ENCODE data around the gene IRF5. TPM values are rescaled to one million over a fixed set of nuclear protein-coding genes. Genes with fewer than 3 reads are reported as not detected.

Gene IRF5
- polyA plus RNA-seq, 5 donors: 1.7 to 4.3 (median 2.1) TPM

- no peak for DNase-seq
Measured at GRCh38 chr7:128919881-128920799, 17.6 kb upstream of the IRF5 start.

- no peak for DNase-seq
Measured at GRCh38 chr7:128920913-128921582, 16.7 kb upstream of the IRF5 start.

GRCh38 chr7:128921866-128922440 lies 15.8 kb upstream of the IRF5 start:
- DNase-seq: no peak

DNA sequence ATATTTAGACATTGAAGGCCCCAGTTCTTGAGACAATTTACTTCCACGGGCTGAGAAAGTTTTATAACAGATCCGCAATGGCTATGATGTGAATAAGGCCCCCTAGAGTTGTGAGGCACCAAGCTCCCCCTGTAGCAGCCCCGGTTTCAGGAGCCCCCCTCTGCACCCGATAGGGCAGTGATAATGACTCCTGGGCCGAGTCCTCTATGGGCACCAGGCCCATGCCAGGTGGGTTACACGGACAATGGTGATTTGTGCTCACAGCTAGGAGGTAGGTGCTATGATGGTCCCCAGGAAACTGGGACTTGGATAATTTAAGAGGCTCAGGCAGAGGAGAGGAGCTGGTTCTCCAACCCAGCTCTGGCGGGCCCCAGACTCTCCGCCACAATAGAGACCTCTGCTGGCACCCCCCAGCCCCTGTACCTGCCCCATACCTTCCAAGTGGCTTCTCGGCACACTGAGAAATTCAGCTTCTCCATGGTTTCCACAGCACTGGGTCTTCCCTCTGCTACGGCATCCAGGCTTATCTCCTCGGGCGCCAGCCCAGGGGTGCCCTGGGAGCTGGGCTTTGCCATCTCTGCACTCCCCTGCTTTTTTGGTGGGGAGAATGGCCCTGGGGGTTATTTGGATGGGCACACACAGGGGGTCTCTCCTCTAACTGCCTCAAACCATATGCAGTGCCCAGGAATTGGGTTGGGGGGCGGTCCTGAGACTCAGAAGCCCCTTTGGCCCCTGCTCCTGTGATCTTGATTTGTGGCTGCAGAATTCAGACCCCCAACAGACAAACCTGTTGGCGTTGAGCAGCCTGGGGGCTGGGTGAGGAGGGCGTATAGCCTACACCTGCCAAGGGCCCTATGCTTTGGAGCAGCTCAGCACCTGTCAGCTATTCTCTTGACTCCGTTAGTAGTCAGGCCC lies 15.0 kb upstream of the IRF5 start:
- no peak for DNase-seq

- no peak for DNase-seq
Measured at GRCh38 chr7:128923411-128923800, 14.3 kb upstream of the IRF5 start.

GRCh38 chr7:128924707-128925588 lies 12.8 kb upstream of the IRF5 start:
- no peak for DNase-seq

DNA sequence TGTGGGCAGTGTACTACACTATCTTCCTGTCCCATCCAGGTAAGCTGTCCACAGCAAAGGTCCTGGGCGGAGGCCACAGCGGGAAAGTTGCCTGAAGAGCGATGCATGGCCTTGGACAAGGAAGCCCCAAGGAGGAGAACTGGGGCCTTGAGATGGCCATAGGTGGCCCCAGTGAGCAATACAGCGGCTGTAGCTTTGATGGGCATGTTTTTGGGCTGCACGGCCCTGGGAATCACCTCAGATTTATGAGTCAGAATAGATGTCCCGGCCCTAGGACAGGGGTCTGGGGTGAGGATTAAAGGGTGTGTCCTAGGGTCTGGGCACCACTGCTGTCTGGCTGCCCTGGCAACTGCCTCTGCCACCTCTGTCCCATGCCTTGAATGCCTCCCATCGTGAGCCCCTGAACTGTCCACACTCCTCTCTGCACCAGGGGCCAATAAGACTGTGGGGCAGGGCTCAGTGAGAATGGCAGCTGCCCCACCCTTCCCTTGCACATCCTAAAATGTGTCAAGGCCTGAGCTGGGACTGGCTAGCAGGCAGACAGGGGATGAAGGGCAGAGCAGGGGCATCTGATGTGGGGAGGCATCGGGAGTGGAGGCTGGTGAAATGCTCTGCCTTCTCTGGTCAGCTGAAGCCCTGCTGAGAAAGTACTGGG lies 9.4 kb upstream of the IRF5 start:
- no peak for DNase-seq

- DNase-seq: no peak
Measured at GRCh38 chr7:128928882-128929788, 8.6 kb upstream of the IRF5 start.

DNA sequence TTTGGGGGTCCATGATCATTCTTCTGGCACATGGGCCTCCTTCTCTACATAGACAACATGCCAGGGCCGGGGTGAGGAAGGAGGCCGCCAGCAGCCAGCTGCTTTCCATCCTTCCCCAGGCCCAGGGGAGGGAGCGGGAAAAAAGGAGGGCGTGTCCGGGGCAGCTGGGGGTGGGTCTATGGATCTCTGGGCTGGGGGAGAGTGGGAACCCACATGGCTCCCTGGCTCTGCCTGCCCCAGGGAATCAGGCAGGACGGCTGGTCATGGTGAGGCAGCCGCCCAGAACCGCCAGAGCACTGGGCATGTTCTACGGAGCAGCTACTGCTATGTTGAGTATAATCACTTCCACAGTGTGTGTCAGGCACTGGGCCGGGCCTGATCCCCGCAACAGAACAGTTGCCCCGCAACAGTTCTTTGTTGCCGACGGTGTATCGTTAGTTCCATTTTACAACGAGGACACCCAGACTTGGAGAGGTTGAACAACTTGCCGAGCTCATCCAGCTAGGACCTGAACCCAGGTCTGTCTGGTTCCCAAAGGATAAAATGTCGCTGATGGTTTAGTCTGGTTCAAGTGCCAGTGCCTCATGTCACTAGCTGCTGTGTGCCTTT lies 6.4 kb upstream of the IRF5 start:
- no peak for DNase-seq

DNA sequence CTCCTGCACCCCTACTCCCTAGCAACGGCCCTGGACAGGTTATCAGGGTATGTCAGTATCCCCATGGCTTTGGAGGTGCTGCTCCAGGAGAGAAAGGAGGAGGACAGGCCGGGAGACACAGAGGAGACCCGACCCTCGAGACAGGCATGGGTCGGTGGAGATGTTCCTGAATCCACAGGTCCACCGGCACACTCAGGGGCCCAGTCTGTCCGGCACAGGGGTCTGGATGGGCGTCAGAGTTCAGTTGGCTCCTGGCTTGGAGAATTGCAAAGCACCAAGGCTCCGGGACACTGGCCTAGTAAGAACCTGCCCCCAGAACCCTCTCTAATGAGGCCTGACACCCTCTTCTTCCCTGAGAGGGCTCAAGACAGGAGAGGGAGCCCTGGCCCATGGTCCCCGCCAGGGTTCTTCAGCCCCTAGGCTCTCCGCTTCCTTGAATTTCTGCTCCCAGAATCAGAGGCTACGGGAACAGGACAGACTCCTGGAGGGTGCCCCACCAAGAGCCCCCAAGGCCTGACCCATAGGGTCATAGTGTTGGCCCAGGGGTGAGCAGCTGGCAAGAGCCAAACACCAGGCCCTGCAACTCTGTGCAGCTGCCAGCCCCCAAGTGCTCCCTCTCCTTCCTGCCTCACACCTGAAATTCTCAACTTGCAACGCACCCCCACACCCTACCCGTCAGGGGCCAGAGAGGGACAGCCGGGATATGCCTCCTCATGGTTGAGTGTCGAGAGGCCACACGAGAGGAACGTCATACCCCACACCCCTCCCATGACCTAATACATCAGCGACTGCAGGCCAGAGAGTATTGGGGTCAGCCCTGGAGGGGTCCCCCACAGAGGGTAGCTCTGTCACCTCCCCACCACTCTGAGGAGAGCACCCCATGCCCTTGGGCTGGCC lies 5.5 kb upstream of the IRF5 start:
- DNase-seq: no peak

DNA sequence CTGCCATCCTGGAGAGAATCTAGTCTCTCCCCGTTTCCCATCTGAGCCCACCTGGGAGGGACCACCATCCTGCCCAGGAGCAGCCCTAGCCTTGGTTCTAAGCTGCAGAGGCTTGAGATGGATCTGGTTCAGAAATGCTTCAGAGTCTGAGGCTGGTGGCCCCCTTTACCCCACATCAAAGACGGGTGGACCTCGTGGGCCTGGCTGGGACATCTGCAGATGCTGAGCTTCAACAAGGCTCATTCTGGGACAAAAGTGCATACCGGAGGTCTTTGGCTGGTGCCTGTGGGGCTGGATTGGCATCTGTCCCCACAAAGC lies 4.9 kb upstream of the IRF5 start:
- DNase-seq: no peak

DNA sequence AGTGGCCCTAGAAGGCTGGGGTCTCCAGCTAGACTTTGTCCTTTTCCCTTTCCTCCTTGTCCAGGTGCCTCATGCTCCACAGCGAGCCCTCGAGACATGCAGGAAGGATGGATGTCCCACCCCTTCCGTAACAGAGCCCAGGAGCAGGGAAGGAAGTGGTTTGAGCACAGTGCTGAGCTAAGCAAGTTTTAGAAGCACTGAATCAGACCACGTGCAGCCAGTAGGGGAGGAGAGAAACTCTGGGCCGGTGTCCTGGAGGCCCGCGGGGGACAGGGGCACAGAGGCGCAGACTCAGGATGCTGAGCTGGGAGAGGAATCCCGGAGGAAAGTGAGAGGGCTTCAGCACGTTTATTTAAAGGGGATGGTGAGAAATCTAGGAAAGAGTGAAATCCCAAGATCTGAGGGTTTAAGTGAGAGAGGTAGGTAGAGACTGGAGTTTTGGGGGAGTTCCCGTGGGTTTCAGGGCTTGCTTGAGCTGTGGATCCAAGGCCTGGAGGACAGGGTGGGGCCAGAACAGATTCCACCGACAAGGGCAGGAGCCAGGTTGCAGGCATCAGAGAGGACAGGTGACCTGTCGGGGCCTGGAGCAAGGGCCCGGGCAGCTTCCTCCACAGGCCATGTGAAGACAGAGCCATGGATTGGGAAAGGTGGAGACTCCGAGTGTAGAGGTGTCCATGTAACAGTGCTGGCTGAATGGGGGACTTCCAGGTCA lies 4.4 kb upstream of the IRF5 start:
- DNase-seq: no peak

DNA sequence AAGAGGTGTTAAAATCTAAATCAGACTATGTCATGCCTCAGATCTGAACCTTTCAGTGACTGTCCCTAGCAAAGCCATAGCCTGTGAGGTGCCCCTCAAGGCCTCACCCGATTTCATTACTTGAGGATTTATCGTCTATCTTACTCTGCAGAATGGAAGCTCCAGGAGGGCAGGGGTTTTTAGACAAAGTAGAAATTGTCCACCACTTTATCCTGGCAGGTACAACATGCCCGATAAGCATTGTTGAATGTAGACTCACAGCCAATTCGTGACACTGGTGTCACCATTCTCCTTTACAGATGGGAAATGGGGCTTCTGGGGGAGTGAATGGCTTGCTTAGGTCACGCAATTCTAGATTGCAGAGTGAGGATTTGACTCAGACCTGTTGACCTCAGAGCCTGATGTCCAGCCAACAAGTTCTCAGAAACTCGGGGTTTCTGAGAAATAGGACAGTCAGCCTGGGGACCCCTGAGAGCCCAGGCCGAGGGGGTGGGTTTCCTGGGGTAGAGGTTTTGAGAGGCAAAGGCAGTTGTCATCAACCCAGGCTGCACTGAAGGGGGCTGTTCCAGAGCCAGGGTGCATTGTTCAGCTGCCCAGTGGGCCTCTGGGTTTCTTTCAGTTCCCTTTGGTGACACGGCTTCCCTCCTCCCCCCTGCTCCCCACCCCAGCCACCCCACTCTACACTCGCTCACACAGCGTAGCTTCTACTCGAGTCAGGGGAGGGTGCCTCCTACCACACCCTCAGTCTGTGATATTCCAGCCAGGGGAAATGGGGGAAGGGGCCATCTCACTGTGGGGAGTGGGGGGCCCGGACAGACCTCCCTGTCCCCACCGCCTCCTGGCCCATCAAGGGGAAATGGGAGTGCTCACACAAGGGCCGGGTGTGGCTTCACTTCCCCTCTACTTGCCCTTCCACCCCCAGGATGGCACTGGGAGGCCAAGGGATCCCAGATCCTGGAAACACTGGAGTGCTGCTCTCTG lies 3.1 kb upstream of the IRF5 start:
- DNase-seq: no peak

- DNase-seq: no peak
Measured at GRCh38 chr7:128935342-128935730, 2.4 kb upstream of the IRF5 start.

GRCh38 chr7:128936798-128937197 lies 929 bp upstream of the IRF5 start:
- no peak for DNase-seq

- no peak for DNase-seq
Measured at GRCh38 chr7:128937271-128937646, 468 bp upstream of the IRF5 start.
